ENCODE measurements around the gene UBE2E3.
"Not testable (repeated sequence)": the region's sequence is repeated elsewhere in the genome, so short reads cannot be mapped to it uniquely, and the experiment has no call there.

The UBE2E3 gene

GRCh38 chr2:181077128-181077709 is 96.8 kb downstream of the UBE2E3 start:
- DNase-seq, result peak; percentile 55

DNA sequence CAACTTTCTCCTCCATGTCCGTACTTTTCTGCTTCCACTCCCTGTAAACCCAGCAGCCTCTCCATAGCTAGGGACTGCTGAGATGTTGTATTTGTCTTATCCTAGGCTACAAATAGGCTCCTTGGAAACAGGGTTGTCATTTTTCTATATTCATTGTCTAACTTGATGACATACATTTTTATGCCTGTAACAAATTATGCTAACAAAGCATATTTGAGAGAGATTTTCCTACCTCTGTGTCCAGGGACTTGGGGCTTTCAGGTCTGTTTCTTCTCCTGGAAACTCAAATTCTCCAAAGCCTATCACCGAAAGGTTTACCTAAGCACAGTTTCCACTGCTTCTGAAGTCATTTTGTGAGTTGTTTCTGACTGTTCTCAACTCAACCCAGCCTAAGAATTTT is 102.7 kb downstream of the UBE2E3 start:
- no peak for DNase-seq

- DNase-seq, result no peak
These were observed 105.3 kb downstream of the UBE2E3 start for GRCh38 chr2:181085734-181086133.

DNA sequence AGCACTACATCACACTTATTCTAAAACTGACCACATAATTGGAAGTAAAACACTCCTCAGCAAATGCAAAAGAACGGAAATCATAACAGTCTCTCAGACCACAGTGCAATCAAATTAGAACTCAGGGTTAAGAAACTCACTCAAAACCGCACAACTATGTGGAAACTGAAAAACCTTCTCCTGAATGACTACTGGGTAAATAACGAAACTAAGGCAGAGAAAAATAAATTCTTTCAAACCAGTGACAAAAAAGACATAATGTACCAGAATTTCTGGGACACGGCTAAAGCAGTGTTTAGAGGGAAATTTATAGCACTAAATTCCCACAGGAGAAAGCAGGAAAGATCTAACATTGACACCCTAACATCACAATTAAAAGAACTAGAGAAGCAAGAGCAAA is 111.5 kb downstream of the UBE2E3 start:
- not testable (repeated sequence) for DNase-seq

GRCh38 chr2:181095486-181095885 is 115.1 kb downstream of the UBE2E3 start:
- DNase-seq, result no peak

DNA sequence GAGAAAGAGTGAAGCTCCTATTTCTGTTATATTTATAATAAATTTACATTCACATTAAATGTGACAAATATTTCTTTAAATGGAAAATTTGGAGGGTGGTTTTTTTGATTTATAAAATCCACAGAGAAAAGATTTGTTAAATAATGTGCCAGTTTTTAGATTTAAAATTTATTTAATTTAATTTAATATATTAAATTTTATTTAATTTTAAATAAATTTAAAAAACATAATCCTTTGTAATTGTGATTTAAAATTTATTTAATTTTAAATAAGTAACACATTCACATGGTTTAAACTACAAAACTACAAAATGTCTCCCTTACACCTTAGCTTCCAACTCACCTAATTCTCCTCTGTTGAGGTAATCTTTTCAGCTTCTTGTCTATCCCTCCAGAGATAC is 123.3 kb downstream of the UBE2E3 start:
- DNase-seq, result no peak

GRCh38 chr2:181104512-181105115 is 124.2 kb downstream of the UBE2E3 start:
- peak; percentile 60 for DNase-seq

DNA sequence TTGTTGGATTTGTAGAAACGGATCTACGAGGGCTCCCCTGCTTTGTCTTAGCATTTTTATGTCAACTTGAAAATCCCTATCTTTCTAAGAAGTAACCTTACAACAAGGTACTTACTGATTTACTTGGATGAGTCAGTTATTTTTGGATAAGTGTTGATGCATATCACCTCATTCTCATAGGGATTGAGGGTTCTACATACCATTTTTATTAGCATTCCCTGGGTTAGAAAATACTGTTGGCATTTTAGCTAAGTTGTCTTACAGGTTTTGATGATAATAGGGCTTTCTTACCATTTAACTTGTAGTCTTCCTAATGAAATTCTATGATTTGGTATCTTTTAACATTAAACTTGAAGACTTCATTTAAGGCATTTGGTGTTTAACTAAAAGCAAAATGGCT is 125.2 kb downstream of the UBE2E3 start:
- no peak for DNase-seq

- DNase-seq, result peak; percentile 15
These were observed 125.8 kb downstream of the UBE2E3 start for GRCh38 chr2:181106229-181106628.

DNA sequence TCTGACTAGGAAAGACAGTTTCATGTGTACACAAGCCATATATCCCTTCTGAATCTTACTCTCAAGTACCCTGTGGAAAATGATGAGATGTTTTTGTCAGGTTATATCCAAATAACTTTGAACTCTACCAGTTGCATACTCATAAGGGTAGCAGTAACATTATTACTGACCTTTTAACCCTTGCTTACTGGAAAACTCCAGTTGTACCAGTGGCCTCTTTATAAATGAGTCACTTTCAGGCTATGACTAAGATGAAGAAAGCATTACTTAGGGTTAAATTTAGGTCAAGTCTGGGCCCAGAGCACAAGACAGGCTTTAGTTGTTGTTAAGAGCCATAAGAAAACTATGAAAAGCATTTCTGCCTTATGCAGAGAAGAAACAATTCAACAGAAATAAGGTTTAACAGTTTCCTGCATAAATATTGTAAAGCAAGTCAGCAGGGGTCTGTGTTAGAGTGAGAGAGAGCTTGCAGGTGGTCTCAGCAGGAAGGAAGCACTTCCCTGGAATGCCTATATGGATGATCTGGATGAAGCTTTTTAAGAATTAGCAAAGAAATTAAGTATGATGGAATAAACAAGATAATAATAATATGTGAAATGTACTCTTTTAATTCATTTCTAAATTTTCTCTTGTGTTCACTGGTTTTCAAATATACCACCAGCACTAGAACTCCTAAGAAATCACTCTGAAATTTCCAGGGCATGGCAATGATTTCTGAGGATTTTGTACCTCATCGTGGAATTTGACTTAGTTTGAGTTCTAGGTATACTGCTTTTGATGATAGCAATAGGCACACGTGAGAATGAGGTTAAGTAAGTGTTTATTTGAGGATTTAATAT is 126.6 kb downstream of the UBE2E3 start:
- no peak for DNase-seq

DNA sequence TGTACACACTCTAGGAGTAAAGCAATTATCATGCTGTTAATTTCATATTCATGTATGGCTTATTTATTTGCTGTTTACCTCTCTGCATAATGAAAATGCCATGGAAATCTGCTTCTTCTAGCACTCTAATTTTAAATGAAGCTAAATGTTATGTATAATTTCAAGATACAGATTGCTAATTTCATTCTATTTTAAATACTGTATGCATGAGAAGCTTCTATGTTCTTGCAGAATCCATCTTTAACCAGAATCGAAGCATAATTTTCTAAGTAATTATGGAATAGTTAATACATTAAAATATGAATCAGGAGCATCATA is 127.2 kb downstream of the UBE2E3 start:
- DNase-seq, result no peak

DNA sequence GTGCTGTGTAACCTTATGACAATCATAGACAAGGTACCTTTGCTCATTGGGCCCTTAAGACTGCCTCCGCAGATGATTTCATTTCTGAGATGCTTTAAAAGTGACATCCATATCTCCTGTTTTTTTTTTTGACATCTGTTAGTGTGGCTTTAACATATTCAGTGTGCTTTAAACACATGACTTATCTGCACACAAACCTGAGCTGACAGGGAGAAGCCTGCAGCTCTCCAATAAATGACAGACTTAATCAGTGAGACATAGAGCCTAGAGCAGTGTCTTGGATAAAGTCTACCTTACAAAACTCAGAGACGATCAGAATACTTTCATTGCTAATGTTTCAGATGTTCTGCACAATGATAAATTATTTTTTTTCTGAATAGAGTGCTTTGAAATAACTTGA is 130.7 kb downstream of the UBE2E3 start:
- no peak for DNase-seq

DNA sequence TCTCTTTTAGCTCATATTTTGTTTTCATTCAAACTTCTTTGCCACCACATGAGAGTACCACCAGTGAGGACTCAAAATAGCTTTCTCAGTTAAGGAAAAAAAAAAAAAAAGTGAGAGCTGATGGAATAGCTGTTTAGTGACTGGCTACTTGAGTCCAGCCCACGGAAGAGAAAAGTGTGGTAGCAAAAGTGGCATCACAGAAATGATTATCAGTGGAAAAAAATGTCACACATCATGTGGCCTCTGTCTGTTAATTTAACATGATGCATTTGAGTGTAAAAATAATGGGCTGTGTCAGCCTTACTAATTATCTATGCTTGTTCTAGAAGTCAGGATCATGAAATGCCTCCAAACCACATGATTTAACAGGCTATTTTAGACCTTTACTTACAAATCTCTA is 132.5 kb downstream of the UBE2E3 start:
- DNase-seq, result no peak
